KMS-11 (cell line): ENCODE measurements around the gene WDR11.

ENCODE experiments used
- H2AFZ ChIP-seq: fragments of 200-600 bp; sonication (generic); 2 replicates; pipeline ENCODE4 v1.6.1; 2016; ENCODE audit warnings: antibody characterized with exemption, mixed run types, low read depth
- H3K27ac ChIP-seq: fragments of 200-600 bp; sonication (generic); 2 replicates; pipeline ENCODE4 v1.6.1; 2016; ENCODE audit warnings: mild to moderate bottlenecking, mixed run types
- H3K27me3 ChIP-seq: fragments of 200-600 bp; sonication (generic); 2 replicates; pipeline ENCODE4 v1.6.1; 2017; ENCODE audit warnings: mild to moderate bottlenecking, low read depth, mixed run types, moderate library complexity; ENCODE audit not compliant: insufficient read depth
- H3K36me3 ChIP-seq: fragments of 200-600 bp; sonication (generic); 2 replicates; pipeline ENCODE4 v1.6.1; 2017; ENCODE audit warnings: mild to moderate bottlenecking, mixed run types; ENCODE audit not compliant: insufficient read depth
- H3K4me1 ChIP-seq: fragments of 200-600 bp; sonication (generic); 2 replicates; pipeline ENCODE4 v1.6.1; 2016; ENCODE audit warnings: mild to moderate bottlenecking, low read depth, mixed run types; ENCODE audit not compliant: poor library complexity, severe bottlenecking
- H3K4me2 ChIP-seq: fragments of 200-600 bp; sonication (generic); 2 replicates; pipeline ENCODE4 v1.7.0; 2016; ENCODE audit warnings: mild to moderate bottlenecking, mixed run types
- H3K4me3 ChIP-seq: fragments of 200-600 bp; sonication (generic); IDR thresholded peaks from 2 replicates; pipeline ENCODE4 v1.6.1; 2017; ENCODE audit warnings: low read depth, low read length, mixed read lengths; ENCODE audit not compliant: insufficient read depth
- H3K79me2 ChIP-seq: fragments of 200-600 bp; sonication (generic); 2 replicates; pipeline ENCODE4 v1.6.1; 2016; ENCODE audit warnings: low read depth, mixed run types; ENCODE audit not compliant: insufficient read depth
- H3K9ac ChIP-seq: fragments of 200-600 bp; sonication (generic); 2 replicates; pipeline ENCODE4 v1.6.1; 2016; ENCODE audit warnings: mild to moderate bottlenecking, mixed run types
- H4K20me1 ChIP-seq: fragments of 200-600 bp; sonication (generic); 2 replicates; pipeline ENCODE4 v1.6.1; 2016; ENCODE audit warnings: mild to moderate bottlenecking, mixed run types; ENCODE audit not compliant: insufficient read depth
- TF ChIP-seq, protein P1 (sequence below): fragments of 200-600 bp; sonication (generic); conservative IDR thresholded peaks from 2 replicates; pipeline ENCODE4 v1.6.1; 2017; ENCODE audit warnings: low read depth, mild to moderate bottlenecking, antibody characterized with exemption, low read length, moderate library complexity, mixed read lengths

The WDR11 gene

DNA sequence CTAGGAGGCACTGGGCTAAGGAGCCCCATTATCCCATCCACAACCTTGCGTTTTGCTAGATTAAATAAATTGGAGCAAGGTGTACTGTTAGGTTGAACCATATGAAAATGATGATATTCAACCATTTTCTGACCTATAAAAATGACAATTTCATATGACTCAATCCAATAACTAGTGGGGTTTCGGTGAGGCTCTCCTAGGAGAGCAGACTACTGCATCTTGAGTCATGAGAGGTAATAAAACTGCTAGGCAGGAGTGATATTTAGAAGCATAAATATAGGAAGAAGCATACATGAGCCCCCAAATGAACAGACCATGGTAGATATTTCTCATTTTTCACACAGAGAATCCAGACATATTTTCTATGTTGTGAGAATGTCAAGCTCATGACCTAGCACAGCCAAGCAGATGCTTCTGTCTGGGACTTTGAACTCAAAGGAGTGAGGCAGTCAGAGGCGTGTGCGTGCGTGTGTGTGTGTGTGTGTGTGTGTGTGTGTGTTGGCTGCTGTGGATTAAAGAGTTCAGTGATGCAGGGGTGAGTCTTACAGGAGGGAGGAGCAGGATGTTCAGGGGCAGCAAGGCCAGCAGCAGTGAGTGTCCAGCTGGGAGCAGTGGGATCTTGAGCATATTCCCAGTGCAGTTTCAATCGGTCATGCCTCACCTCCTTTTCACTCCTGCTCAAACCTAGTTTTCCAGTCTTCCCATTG is 17.8 kb upstream of the WDR11 start:
- Histone ChIP-seq H3K79me2 (no peaks in the 10 kb centered on the region), H3K4me2 (no peak overlapping the region), H3K4me3 (no peak overlapping the region), H3K27me3 (no peaks in the 10 kb centered on the region), H3K27ac (no peak overlapping the region), H3K36me3 (no peaks in the 10 kb centered on the region), H3K9ac (no peak overlapping the region), H3K4me1 (no peaks in the 10 kb centered on the region), H4K20me1 (no peaks in the 10 kb centered on the region), H2AFZ (no peak overlapping the region)
- TF ChIP-seq, protein P1, sequence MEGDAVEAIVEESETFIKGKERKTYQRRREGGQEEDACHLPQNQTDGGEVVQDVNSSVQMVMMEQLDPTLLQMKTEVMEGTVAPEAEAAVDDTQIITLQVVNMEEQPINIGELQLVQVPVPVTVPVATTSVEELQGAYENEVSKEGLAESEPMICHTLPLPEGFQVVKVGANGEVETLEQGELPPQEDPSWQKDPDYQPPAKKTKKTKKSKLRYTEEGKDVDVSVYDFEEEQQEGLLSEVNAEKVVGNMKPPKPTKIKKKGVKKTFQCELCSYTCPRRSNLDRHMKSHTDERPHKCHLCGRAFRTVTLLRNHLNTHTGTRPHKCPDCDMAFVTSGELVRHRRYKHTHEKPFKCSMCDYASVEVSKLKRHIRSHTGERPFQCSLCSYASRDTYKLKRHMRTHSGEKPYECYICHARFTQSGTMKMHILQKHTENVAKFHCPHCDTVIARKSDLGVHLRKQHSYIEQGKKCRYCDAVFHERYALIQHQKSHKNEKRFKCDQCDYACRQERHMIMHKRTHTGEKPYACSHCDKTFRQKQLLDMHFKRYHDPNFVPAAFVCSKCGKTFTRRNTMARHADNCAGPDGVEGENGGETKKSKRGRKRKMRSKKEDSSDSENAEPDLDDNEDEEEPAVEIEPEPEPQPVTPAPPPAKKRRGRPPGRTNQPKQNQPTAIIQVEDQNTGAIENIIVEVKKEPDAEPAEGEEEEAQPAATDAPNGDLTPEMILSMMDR: no peak

DNA sequence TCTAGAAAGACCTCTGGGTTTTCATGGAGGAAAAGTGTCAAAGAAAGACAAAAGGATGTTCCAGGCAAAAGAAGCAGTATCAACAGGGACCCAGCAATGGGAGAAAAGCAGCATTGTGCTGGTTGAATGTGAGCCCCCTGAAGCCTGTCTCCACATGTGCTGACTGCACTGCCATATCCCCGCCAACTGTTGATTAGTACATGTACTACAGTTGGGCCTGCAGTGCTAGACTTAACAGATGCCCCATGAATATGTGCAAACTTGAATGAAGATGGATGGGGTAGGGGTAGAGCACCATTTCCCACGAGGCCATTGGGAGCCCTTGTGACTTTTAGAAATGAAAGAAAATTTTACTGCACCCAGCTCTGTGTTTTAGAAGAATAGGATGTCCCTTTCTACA is 15.6 kb upstream of the WDR11 start:
- Histone ChIP-seq H2AFZ (no peak overlapping the region), H3K27ac (no peak overlapping the region), H3K27me3 (no peaks in the 10 kb centered on the region), H3K4me2 (no peak overlapping the region), H4K20me1 (no peaks in the 10 kb centered on the region), H3K9ac (no peak overlapping the region), H3K79me2 (no peaks in the 10 kb centered on the region), H3K36me3 (no peaks in the 10 kb centered on the region), H3K4me1 (no peaks in the 10 kb centered on the region), H3K4me3 (no peak overlapping the region)
- TF ChIP-seq, protein P1: no peak

DNA sequence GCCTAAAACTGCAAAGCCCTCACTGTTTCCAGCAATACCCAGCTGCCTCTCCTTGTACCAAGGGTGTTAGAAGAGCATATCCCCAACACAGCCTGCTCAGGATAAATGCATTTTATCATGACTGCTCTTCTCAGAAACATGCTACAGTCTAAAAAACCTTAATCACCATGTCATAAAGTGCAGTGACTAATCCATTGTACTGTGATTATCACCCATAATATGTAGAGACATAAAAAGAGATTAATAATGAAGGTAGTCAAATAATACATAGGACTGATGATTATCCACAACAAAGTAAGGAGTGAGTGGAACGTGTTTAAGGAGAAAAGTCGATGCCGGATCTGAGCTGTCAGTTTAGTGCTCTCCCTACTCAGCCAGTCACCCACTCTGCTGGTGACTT is 12.2 kb upstream of the WDR11 start:
- Histone ChIP-seq H3K79me2 (no peaks in the 10 kb centered on the region), H4K20me1 (no peaks in the 10 kb centered on the region), H3K4me1 (peaks cover 13% of the 10 kb centered on the region), H3K27ac (no peak overlapping the region), H3K4me3 (no peak overlapping the region), H3K4me2 (no peak overlapping the region), H2AFZ (no peak overlapping the region), H3K36me3 (no peaks in the 10 kb centered on the region), H3K9ac (no peak overlapping the region), H3K27me3 (no peaks in the 10 kb centered on the region)
- TF ChIP-seq, protein P1: no peak

DNA sequence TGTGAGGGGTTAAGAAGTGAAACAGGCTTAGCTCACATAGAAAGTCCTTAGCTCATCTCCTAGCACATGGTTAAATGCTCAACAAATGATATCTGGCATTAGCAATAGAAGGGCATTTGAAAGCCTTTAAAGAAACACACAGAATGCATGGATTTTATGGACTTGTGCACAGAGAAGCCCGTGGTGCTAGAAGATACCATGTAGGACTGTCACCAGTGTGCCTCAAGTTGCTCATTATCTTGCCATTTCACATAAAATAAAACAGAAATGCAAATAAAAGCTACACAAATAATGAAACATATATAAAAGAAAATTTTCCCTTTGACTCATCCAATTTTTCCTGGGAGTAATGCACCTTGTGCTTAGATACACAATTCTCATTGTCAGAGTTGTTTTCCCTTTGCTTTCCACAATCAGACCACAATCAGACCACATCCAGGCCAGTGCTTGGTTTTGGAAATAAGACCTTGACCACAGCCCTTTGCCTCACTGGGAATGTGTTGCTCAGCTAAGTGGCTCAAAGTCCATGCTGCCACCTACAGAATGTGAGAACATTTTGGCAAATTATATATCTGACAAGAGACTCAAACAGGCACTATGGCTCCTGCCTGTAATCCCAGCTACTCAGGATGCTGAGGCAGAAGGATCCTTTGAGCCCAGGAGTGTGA is 9.5 kb upstream of the WDR11 start:
- TF ChIP-seq, protein P1: no peak

More for the DNA sequence above, 9.5 kb upstream of the WDR11 start:
- H3K4me1 ChIP-seq: peaks cover 13% of the 10 kb centered on the region
- H3K27me3 ChIP-seq: no peaks in the 10 kb centered on the region
- no peak overlapping the region for H3K4me3 ChIP-seq
- H2AFZ ChIP-seq: no peak overlapping the region
- peak overlapping the region; percentile 7; the same call in 1 of the 2 replicates for H3K4me2 ChIP-seq
- H3K36me3 ChIP-seq: no peaks in the 10 kb centered on the region
- no peak overlapping the region for H3K9ac ChIP-seq
- H3K27ac ChIP-seq: no peak overlapping the region
- no peaks in the 10 kb centered on the region for H4K20me1 ChIP-seq
- no peaks in the 10 kb centered on the region for H3K79me2 ChIP-seq
